ENCODE measurements around the gene MSANTD4.

DNA sequence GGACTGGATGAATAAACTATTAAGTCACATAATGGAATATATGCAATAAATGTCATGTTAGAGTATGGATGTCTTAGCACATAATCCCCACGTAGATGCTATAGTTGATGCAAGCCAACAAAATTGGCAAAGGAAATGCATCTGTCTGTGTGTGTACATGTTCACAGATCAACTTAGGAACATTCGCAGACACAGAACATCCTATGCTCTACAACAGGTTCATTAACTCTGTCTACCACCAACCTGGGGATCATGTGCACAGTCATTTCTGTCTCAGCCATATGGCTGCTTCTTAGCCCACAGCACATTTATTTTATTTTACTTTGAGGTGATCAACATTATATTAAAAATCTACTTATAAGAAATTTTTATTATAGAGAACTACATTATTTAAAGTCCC lies 4.9 kb downstream of the MSANTD4 start:
- TF ChIP-seq, protein P1, sequence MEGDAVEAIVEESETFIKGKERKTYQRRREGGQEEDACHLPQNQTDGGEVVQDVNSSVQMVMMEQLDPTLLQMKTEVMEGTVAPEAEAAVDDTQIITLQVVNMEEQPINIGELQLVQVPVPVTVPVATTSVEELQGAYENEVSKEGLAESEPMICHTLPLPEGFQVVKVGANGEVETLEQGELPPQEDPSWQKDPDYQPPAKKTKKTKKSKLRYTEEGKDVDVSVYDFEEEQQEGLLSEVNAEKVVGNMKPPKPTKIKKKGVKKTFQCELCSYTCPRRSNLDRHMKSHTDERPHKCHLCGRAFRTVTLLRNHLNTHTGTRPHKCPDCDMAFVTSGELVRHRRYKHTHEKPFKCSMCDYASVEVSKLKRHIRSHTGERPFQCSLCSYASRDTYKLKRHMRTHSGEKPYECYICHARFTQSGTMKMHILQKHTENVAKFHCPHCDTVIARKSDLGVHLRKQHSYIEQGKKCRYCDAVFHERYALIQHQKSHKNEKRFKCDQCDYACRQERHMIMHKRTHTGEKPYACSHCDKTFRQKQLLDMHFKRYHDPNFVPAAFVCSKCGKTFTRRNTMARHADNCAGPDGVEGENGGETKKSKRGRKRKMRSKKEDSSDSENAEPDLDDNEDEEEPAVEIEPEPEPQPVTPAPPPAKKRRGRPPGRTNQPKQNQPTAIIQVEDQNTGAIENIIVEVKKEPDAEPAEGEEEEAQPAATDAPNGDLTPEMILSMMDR (conservative IDR thresholded peaks at IDR 0.05; ENCODE audit: low read depth, low read length) = no peak
- no peak for TF ChIP-seq EZH2phosphoT487 (IDR thresholded peaks at IDR 0.05; ENCODE audit: borderline replicate concordance, low read length)
- no peak for TF ChIP-seq EZH2 (IDR thresholded peaks at IDR 0.05; ENCODE audit: low read length, unreplicated experiment)
